PFSK-1 (cell line): Measurements from ENCODE around the gene NBEA.

ENCODE experiments used
- FOXP2 ChIP-seq: optimal IDR thresholded peaks from 2 replicates; pipeline ENCODE3; 2011; ENCODE audit warnings: borderline replicate concordance, control low read depth, inconsistent platforms; ENCODE audit not compliant: insufficient read depth; ENCODE audit errors: extremely low read length, extremely low read depth
- POLR2AphosphoS5 ChIP-seq: IDR thresholded peaks from 2 replicates; pipeline ENCODE4 v1.6.1; 2012; ENCODE audit warnings: low read depth, mild to moderate bottlenecking, control low read depth, low read length, moderate library complexity
- SIN3A ChIP-seq: IDR thresholded peaks from 2 replicates; pipeline ENCODE4 v1.6.1; 2012; ENCODE audit warnings: mild to moderate bottlenecking, low read length, moderate library complexity, borderline replicate concordance; ENCODE audit not compliant: insufficient read depth
- TAF1 ChIP-seq: IDR thresholded peaks from 2 replicates; pipeline ENCODE4 v1.6.1; 2012; ENCODE audit warnings: low read length, control low read depth, borderline replicate concordance; ENCODE audit not compliant: insufficient read depth
- TF ChIP-seq, protein P1 (sequence below), 2 experiments: IDR thresholded peaks; 2 replicates each; pipeline versions ENCODE4 v1.6.1 to v1.8.0; 2011 to 2012; ENCODE audit warnings: low read depth in 2 of 2, low read length in 2 of 2, control low read depth in 1 of 2, inconsistent platforms in 1 of 2, mild to moderate bottlenecking in 1 of 2, moderate library complexity in 1 of 2; ENCODE audit not compliant: insufficient read depth in 1 of 2

DNA sequence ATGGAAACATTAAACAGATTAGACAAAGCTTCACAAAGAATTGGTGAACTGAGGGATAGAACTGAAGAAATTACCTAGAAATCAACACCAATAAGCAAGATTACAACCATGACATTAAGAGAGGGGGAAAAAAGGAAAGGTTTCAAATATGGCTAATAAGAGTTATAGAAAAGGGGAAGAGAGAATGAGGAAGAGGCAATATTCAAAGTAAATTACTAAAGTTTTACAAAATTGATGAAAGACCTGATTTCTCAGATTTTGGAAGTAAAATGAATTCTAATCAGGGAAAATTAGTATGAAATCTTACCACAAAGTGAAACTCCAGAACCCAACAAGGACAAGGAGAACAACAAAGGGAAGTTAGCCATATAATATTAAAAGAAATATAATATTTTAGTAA is 187.4 kb downstream of the NBEA start:
- TF ChIP-seq POLR2AphosphoS5 (no peak), TAF1 (no peak), FOXP2 (no peak), SIN3A (no peak)
- TF ChIP-seq, protein P1, sequence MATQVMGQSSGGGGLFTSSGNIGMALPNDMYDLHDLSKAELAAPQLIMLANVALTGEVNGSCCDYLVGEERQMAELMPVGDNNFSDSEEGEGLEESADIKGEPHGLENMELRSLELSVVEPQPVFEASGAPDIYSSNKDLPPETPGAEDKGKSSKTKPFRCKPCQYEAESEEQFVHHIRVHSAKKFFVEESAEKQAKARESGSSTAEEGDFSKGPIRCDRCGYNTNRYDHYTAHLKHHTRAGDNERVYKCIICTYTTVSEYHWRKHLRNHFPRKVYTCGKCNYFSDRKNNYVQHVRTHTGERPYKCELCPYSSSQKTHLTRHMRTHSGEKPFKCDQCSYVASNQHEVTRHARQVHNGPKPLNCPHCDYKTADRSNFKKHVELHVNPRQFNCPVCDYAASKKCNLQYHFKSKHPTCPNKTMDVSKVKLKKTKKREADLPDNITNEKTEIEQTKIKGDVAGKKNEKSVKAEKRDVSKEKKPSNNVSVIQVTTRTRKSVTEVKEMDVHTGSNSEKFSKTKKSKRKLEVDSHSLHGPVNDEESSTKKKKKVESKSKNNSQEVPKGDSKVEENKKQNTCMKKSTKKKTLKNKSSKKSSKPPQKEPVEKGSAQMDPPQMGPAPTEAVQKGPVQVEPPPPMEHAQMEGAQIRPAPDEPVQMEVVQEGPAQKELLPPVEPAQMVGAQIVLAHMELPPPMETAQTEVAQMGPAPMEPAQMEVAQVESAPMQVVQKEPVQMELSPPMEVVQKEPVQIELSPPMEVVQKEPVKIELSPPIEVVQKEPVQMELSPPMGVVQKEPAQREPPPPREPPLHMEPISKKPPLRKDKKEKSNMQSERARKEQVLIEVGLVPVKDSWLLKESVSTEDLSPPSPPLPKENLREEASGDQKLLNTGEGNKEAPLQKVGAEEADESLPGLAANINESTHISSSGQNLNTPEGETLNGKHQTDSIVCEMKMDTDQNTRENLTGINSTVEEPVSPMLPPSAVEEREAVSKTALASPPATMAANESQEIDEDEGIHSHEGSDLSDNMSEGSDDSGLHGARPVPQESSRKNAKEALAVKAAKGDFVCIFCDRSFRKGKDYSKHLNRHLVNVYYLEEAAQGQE (IDR thresholded peaks at IDR 0.05; ENCODE audit: insufficient read depth in 1 of 2, low read depth in 2 of 2, low read length in 2 of 2): no peak
